Measurements from ENCODE around the gene POU6F1.

The POU6F1 gene

DNA sequence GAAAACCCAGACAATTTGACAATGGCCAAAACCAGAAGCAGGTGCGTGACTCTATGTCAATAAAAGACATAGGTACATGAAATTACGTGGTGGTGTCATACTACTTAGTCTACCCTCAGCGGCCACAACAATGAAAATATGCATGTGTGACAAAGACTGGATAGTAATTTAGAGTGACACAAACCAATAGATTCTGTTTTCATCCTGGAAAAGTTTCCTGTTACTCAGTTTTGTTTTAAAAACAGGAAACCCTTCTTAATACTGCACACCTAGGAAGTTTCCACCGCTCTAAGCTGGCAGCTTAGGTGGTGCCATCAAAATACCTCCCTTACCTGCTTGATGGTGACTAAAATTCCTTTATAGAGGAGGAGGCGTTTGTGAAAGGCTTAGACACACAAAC lies 15.1 kb downstream of the POU6F1 start:
- no peak for ATAC-seq
- TF ChIP-seq, protein P1, sequence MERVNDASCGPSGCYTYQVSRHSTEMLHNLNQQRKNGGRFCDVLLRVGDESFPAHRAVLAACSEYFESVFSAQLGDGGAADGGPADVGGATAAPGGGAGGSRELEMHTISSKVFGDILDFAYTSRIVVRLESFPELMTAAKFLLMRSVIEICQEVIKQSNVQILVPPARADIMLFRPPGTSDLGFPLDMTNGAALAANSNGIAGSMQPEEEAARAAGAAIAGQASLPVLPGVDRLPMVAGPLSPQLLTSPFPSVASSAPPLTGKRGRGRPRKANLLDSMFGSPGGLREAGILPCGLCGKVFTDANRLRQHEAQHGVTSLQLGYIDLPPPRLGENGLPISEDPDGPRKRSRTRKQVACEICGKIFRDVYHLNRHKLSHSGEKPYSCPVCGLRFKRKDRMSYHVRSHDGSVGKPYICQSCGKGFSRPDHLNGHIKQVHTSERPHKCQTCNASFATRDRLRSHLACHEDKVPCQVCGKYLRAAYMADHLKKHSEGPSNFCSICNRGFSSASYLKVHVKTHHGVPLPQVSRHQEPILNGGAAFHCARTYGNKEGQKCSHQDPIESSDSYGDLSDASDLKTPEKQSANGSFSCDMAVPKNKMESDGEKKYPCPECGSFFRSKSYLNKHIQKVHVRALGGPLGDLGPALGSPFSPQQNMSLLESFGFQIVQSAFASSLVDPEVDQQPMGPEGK (CRISPR knock-in tag; IDR thresholded peaks at IDR 0.05; ENCODE audit: borderline replicate concordance) = no peak
- no peak for TF ChIP-seq SNAI2 (CRISPR knock-in tag; IDR thresholded peaks at IDR 0.05)
- no peak for TF ChIP-seq ISL1 (CRISPR knock-in tag; IDR thresholded peaks at IDR 0.05)
- TF ChIP-seq GLIS3 (CRISPR knock-in tag; IDR thresholded peaks at IDR 0.05) = no peak
- TF ChIP-seq, protein P2, sequence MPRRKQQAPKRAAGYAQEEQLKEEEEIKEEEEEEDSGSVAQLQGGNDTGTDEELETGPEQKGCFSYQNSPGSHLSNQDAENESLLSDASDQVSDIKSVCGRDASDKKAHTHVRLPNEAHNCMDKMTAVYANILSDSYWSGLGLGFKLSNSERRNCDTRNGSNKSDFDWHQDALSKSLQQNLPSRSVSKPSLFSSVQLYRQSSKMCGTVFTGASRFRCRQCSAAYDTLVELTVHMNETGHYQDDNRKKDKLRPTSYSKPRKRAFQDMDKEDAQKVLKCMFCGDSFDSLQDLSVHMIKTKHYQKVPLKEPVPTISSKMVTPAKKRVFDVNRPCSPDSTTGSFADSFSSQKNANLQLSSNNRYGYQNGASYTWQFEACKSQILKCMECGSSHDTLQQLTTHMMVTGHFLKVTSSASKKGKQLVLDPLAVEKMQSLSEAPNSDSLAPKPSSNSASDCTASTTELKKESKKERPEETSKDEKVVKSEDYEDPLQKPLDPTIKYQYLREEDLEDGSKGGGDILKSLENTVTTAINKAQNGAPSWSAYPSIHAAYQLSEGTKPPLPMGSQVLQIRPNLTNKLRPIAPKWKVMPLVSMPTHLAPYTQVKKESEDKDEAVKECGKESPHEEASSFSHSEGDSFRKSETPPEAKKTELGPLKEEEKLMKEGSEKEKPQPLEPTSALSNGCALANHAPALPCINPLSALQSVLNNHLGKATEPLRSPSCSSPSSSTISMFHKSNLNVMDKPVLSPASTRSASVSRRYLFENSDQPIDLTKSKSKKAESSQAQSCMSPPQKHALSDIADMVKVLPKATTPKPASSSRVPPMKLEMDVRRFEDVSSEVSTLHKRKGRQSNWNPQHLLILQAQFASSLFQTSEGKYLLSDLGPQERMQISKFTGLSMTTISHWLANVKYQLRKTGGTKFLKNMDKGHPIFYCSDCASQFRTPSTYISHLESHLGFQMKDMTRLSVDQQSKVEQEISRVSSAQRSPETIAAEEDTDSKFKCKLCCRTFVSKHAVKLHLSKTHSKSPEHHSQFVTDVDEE (CRISPR knock-in tag; IDR thresholded peaks at IDR 0.05) = no peak
- TF ChIP-seq ZFP3 (CRISPR knock-in tag; IDR thresholded peaks at IDR 0.05) = no peak
- TF ChIP-seq, protein P3, sequence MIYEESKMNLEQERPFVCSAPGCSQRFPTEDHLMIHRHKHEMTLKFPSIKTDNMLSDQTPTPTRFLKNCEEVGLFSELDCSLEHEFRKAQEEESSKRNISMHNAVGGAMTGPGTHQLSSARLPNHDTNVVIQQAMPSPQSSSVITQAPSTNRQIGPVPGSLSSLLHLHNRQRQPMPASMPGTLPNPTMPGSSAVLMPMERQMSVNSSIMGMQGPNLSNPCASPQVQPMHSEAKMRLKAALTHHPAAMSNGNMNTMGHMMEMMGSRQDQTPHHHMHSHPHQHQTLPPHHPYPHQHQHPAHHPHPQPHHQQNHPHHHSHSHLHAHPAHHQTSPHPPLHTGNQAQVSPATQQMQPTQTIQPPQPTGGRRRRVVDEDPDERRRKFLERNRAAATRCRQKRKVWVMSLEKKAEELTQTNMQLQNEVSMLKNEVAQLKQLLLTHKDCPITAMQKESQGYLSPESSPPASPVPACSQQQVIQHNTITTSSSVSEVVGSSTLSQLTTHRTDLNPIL (CRISPR knock-in tag; IDR thresholded peaks at IDR 0.05; ENCODE audit: low read depth) = no peak
- TF ChIP-seq ARNTL (CRISPR knock-in tag; IDR thresholded peaks at IDR 0.05; ENCODE audit: borderline replicate concordance, low read depth) = no peak
- no peak for TF ChIP-seq ESRRG (CRISPR knock-in tag; IDR thresholded peaks at IDR 0.05)
- TF ChIP-seq ZC3H10 (CRISPR knock-in tag; IDR thresholded peaks at IDR 0.05) = no peak
- TF ChIP-seq OSR1 (CRISPR knock-in tag; IDR thresholded peaks at IDR 0.05) = no peak
- TF ChIP-seq TOX (CRISPR knock-in tag; IDR thresholded peaks at IDR 0.05; ENCODE audit: borderline replicate concordance) = no peak
- TF ChIP-seq, protein P4, sequence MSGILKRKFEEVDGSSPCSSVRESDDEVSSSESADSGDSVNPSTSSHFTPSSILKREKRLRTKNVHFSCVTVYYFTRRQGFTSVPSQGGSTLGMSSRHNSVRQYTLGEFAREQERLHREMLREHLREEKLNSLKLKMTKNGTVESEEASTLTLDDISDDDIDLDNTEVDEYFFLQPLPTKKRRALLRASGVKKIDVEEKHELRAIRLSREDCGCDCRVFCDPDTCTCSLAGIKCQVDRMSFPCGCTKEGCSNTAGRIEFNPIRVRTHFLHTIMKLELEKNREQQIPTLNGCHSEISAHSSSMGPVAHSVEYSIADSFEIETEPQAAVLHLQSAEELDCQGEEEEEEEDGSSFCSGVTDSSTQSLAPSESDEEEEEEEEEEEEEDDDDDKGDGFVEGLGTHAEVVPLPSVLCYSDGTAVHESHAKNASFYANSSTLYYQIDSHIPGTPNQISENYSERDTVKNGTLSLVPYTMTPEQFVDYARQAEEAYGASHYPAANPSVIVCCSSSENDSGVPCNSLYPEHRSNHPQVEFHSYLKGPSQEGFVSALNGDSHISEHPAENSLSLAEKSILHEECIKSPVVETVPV (CRISPR knock-in tag; IDR thresholded peaks at IDR 0.05) = no peak
- TF ChIP-seq, protein P5, sequence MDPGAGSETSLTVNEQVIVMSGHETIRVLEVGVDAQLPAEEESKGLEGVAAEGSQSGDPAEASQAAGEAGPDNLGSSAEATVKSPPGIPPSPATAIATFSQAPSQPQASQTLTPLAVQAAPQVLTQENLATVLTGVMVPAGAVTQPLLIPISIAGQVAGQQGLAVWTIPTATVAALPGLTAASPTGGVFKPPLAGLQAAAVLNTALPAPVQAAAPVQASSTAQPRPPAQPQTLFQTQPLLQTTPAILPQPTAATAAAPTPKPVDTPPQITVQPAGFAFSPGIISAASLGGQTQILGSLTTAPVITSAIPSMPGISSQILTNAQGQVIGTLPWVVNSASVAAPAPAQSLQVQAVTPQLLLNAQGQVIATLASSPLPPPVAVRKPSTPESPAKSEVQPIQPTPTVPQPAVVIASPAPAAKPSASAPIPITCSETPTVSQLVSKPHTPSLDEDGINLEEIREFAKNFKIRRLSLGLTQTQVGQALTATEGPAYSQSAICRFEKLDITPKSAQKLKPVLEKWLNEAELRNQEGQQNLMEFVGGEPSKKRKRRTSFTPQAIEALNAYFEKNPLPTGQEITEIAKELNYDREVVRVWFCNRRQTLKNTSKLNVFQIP (CRISPR knock-in tag; IDR thresholded peaks at IDR 0.05; ENCODE audit: borderline replicate concordance, low read depth) = no peak
- TF ChIP-seq TCF4 (CRISPR knock-in tag; IDR thresholded peaks at IDR 0.05; ENCODE audit: borderline replicate concordance) = no peak
- TF ChIP-seq BACH2 (CRISPR knock-in tag; IDR thresholded peaks at IDR 0.05; ENCODE audit: borderline replicate concordance) = no peak
- no peak for TF ChIP-seq ZFP30 (CRISPR knock-in tag; IDR thresholded peaks at IDR 0.05)
- no peak for TF ChIP-seq PPARA (CRISPR knock-in tag; IDR thresholded peaks at IDR 0.05; ENCODE audit: borderline replicate concordance)
- TF ChIP-seq ZNF70 (CRISPR knock-in tag; IDR thresholded peaks at IDR 0.05) = no peak
- no peak for TF ChIP-seq CSDC2 (CRISPR knock-in tag; IDR thresholded peaks at IDR 0.05)

DNA sequence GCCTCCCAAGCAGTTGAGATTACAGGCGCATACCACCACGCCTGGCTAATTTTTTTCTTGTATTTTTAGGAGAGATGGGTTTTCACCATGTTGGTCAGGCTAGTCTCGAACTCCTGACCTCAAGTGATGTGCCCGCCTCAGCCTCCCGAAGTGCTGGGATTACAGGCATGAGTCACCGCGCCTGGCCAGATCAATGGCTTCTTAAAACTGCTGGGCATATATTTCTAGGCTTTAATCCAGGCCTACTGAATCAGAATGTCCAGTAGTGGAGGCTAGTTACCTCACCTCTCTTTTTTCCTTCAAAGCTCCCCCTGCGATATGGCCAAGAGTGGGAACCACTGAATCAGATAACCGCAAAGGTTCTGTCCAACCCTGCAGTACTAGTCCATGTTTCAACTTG lies 17.1 kb downstream of the POU6F1 start:
- no peak for ATAC-seq
- no peak for TF ChIP-seq ARNTL (CRISPR knock-in tag; IDR thresholded peaks at IDR 0.05; ENCODE audit: borderline replicate concordance, low read depth)
- TF ChIP-seq RARB (CRISPR knock-in tag; IDR thresholded peaks at IDR 0.05) = no peak
- TF ChIP-seq ESRRG (CRISPR knock-in tag; IDR thresholded peaks at IDR 0.05) = no peak
- TF ChIP-seq OSR1 (CRISPR knock-in tag; IDR thresholded peaks at IDR 0.05) = no peak
- no peak for TF ChIP-seq TCF4 (CRISPR knock-in tag; IDR thresholded peaks at IDR 0.05; ENCODE audit: borderline replicate concordance)
- TF ChIP-seq ZNF565 (CRISPR knock-in tag; conservative IDR thresholded peaks at IDR 0.05; ENCODE audit: low read depth) = no peak
- no peak for TF ChIP-seq ZFP30 (CRISPR knock-in tag; IDR thresholded peaks at IDR 0.05)
- TF ChIP-seq, protein P5 (CRISPR knock-in tag; IDR thresholded peaks at IDR 0.05; ENCODE audit: borderline replicate concordance, low read depth) = no peak
- no peak for TF ChIP-seq ZFP3 (CRISPR knock-in tag; IDR thresholded peaks at IDR 0.05)
- no peak for TF ChIP-seq TOX (CRISPR knock-in tag; IDR thresholded peaks at IDR 0.05; ENCODE audit: borderline replicate concordance)
- TF ChIP-seq, protein P2 (CRISPR knock-in tag; IDR thresholded peaks at IDR 0.05) = no peak
